Measurements from ENCODE around the gene PTPRM. TPM values are rescaled to one million over a fixed set of nuclear protein-coding genes. Genes with fewer than 3 reads are reported as not detected.
A peak's percentile ranks its signal among the peaks of the same experiment; 100 is the strongest.

PTPRM gene
- total RNA-seq, 1 experiment from 2014 or later, result 100.0 TPM

GRCh38 chr18:8333961-8334360, 766.8 kb downstream of the PTPRM start:
- H3K27ac Mint-ChIP-seq (ENCODE audit: unreplicated experiment), result no peak overlapping the region
- no peaks in the 10 kb centered on the region for H3K27me3 Mint-ChIP-seq (ENCODE audit: insufficient read depth, unreplicated experiment)

GRCh38 chr18:8337211-8337610, 770.1 kb downstream of the PTPRM start:
- peak overlapping the region; percentile 94 for H3K27ac Mint-ChIP-seq (ENCODE audit: unreplicated experiment)

More at GRCh38 chr18:8333961-8334360, 766.8 kb downstream of the PTPRM start:
- Histone ChIP-seq H3K9me3 (no peaks in the 10 kb centered on the region), H3K27me3 (replicated peaks; ENCODE audit: control insufficient read depth, insufficient read depth, low read length) (no peaks in the 10 kb centered on the region), H3K36me3 (ENCODE audit: control insufficient read depth, insufficient read depth, low read length) (no peaks in the 10 kb centered on the region; the same call in 1 of the 2 replicates), H3K4me3 (ENCODE audit: low read depth, low read length) (no peak overlapping the region), H3K4me1 (peaks cover 34% of the 10 kb centered on the region)
- no TSS peak for BruUV-seq (replicated peaks)
- no peak overlapping the region for H3K4me3 Mint-ChIP-seq (ENCODE audit: unreplicated experiment)
- intact Hi-C loops (cut with micrococcal nuclease; ENCODE audit: unreplicated experiment), result no loop called here
- H3K9me3 Mint-ChIP-seq (ENCODE audit: unreplicated experiment), result no peaks in the 10 kb centered on the region
- POLR2A ChIA-PET, result no interaction called here
- H3K36me3 Mint-ChIP-seq (ENCODE audit: insufficient read depth, unreplicated experiment), result peaks cover 22% of the 10 kb centered on the region
- DNase-seq, result no peak
- CTCF ChIA-PET, result no interaction called here
- TF ChIP-seq CTCF (IDR thresholded peaks at IDR 0.05; ENCODE audit: insufficient read depth in 1 of 2, low read depth in 1 of 2, low read length in 1 of 2, severe bottlenecking in 1 of 2, unreplicated experiment in 1 of 2), result no peak
- H3K4me1 Mint-ChIP-seq (ENCODE audit: low read depth, unreplicated experiment), result peaks cover 10% of the 10 kb centered on the region

DNA sequence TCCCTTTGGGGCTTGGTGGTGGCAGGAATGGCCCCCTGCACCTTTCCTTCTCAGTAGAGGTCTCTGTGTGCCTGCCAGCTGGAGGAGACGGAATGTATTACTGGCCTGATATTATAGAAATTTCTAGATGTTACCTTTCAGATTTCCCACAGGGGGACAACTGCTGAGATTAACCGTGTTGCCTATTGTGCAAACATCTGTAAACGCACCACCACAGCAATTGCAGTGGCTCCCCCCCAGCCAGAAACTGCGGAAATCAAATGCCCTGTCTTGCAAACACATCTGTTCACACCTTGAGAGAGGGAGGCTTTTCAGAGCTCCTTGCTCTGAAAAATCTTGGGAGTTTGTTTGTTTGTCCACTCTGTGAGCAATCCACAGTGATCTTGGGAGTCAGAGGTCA, 772.1 kb downstream of the PTPRM start:
- H3K4me1 Mint-ChIP-seq (ENCODE audit: low read depth, unreplicated experiment), result peaks cover 30% of the 10 kb centered on the region
- H3K36me3 ChIP-seq (ENCODE audit: control insufficient read depth, insufficient read depth, low read length), result peaks cover 2% of the 10 kb centered on the region; the same call in 1 of the 2 replicates
- H3K27me3 ChIP-seq (replicated peaks; ENCODE audit: control insufficient read depth, insufficient read depth, low read length), result no peaks in the 10 kb centered on the region
- H3K27ac Mint-ChIP-seq (ENCODE audit: unreplicated experiment), result peak overlapping the region; percentile 76
- H3K4me1 ChIP-seq, result peaks cover 74% of the 10 kb centered on the region
- no peak for TF ChIP-seq CTCF (IDR thresholded peaks at IDR 0.05; ENCODE audit: insufficient read depth in 1 of 2, low read depth in 1 of 2, low read length in 1 of 2, severe bottlenecking in 1 of 2, unreplicated experiment in 1 of 2)
- H3K27me3 Mint-ChIP-seq (ENCODE audit: insufficient read depth, unreplicated experiment), result no peaks in the 10 kb centered on the region
- no TSS peak for BruUV-seq (replicated peaks)
- intact Hi-C loops (cut with micrococcal nuclease; ENCODE audit: unreplicated experiment), result no loop called here
- CTCF ChIA-PET, result no interaction called here
- peaks cover 46% of the 10 kb centered on the region for H3K36me3 Mint-ChIP-seq (ENCODE audit: insufficient read depth, unreplicated experiment)
- DNase-seq, result no peak
- H3K4me3 ChIP-seq (ENCODE audit: low read depth, low read length), result no peak overlapping the region
- H3K9me3 Mint-ChIP-seq (ENCODE audit: unreplicated experiment), result no peaks in the 10 kb centered on the region
- no peaks in the 10 kb centered on the region for H3K9me3 ChIP-seq
- H3K4me3 Mint-ChIP-seq (ENCODE audit: unreplicated experiment), result no peak overlapping the region
- POLR2A ChIA-PET, result no interaction called here

More at GRCh38 chr18:8337211-8337610, 770.1 kb downstream of the PTPRM start:
- H3K4me1 Mint-ChIP-seq (ENCODE audit: low read depth, unreplicated experiment), result peaks cover 30% of the 10 kb centered on the region
- Histone ChIP-seq H3K27me3 (replicated peaks; ENCODE audit: control insufficient read depth, insufficient read depth, low read length) (no peaks in the 10 kb centered on the region), H3K36me3 (ENCODE audit: control insufficient read depth, insufficient read depth, low read length) (no peaks in the 10 kb centered on the region; the same call in 1 of the 2 replicates), H3K4me1 (peaks cover 55% of the 10 kb centered on the region), H3K9me3 (no peaks in the 10 kb centered on the region), H3K4me3 (ENCODE audit: low read depth, low read length) (no peak overlapping the region)
- ChIA-PET POLR2A (no interaction called here), CTCF (no interaction called here)
- intact Hi-C loops (cut with micrococcal nuclease; ENCODE audit: unreplicated experiment), result no loop called here
- H3K4me3 Mint-ChIP-seq (ENCODE audit: unreplicated experiment), result peak overlapping the region; percentile 45
- no peaks in the 10 kb centered on the region for H3K27me3 Mint-ChIP-seq (ENCODE audit: insufficient read depth, unreplicated experiment)
- no peak for TF ChIP-seq CTCF (IDR thresholded peaks at IDR 0.05; ENCODE audit: insufficient read depth in 1 of 2, low read depth in 1 of 2, low read length in 1 of 2, severe bottlenecking in 1 of 2, unreplicated experiment in 1 of 2)
- no peaks in the 10 kb centered on the region for H3K9me3 Mint-ChIP-seq (ENCODE audit: unreplicated experiment)
- DNase-seq, result peak; percentile 64 to 72
- H3K36me3 Mint-ChIP-seq (ENCODE audit: insufficient read depth, unreplicated experiment), result peaks cover 38% of the 10 kb centered on the region
- BruUV-seq (replicated peaks), result no TSS peak

Measured in Caco-2 (cell line).